GM21360 (cell line): ENCODE results near the gene CKS1B.
"Not testable (repeated sequence)": the region's sequence is repeated elsewhere in the genome, so short reads cannot be mapped to it uniquely, and the experiment has no call there.

Experiments
- ATAC-seq: cut with Tn5 transposase; IDR thresholded peaks from one replicate; pipeline ENCODE4 v1.9.1; 2021; ENCODE audit warnings: mild to moderate bottlenecking, moderate library complexity; ENCODE audit not compliant: unreplicated experiment

CKS1B gene

GRCh38 chr1:154962156-154962749 lies 12.2 kb upstream of the CKS1B start:
- no peak for ATAC-seq

GRCh38 chr1:154962795-154963330 lies 11.6 kb upstream of the CKS1B start:
- no peak for ATAC-seq

GRCh38 chr1:154963643-154964042 lies 10.8 kb upstream of the CKS1B start:
- ATAC-seq = no peak

- ATAC-seq = no peak
Observed at GRCh38 chr1:154964359-154964758, 10.1 kb upstream of the CKS1B start.

GRCh38 chr1:154966111-154966510 lies 8.4 kb upstream of the CKS1B start:
- no peak for ATAC-seq

- ATAC-seq = no peak
Observed at GRCh38 chr1:154967331-154967950, 7.0 kb upstream of the CKS1B start.

- no peak for ATAC-seq
Observed at GRCh38 chr1:154968731-154969130, 5.8 kb upstream of the CKS1B start.

GRCh38 chr1:154969246-154969645 lies 5.2 kb upstream of the CKS1B start:
- ATAC-seq = no peak

- ATAC-seq = no peak
Observed at GRCh38 chr1:154969860-154970452, 4.5 kb upstream of the CKS1B start.

- no peak for ATAC-seq
Observed at GRCh38 chr1:154970631-154971340, 3.7 kb upstream of the CKS1B start, which contains the start of gene SHC1. Gene SHC1 (minus strand): TSS chr1:154970747. CDS start chr1:154970526, 221 bp downstream.

- no peak for ATAC-seq
Observed at GRCh38 chr1:154971341-154971998, 3.0 kb upstream of the CKS1B start.

GRCh38 chr1:154972213-154972516 lies 2.3 kb upstream of the CKS1B start:
- ATAC-seq = no peak

- no peak for ATAC-seq
Observed at GRCh38 chr1:154972517-154973343, 1.8 kb upstream of the CKS1B start.

- ATAC-seq = peak; percentile 22
Observed at GRCh38 chr1:154973344-154974101, 958 bp upstream of the CKS1B start.

- ATAC-seq = peak; percentile 36
Observed at GRCh38 chr1:154974808-154975408, 427 bp downstream of the CKS1B start.

GRCh38 chr1:154975409-154976059 lies 1.1 kb downstream of the CKS1B start:
- no peak for ATAC-seq

GRCh38 chr1:154977762-154978161 lies 3.3 kb downstream of the CKS1B start:
- not testable (repeated sequence) for ATAC-seq

- ATAC-seq = no peak
Observed at GRCh38 chr1:154978360-154978759, 3.9 kb downstream of the CKS1B start.

- ATAC-seq = no peak
Observed at GRCh38 chr1:154982341-154982740, 7.9 kb downstream of the CKS1B start.
